Mammary epithelial cell (primary cell): Measurements from ENCODE around the gene AACS.

Experiments used
- CTCF ChIP-seq, 2 donors: IDR thresholded peaks in 1 of 2; conservative IDR thresholded peaks in 1 of 2; 2 replicates each; pipeline ENCODE4 v1.5.1; 2011 to 2012; ENCODE audit warnings: inconsistent platforms in 2 of 2, low read length in 2 of 2, mild to moderate bottlenecking in 2 of 2, control low read depth in 1 of 2, low read depth in 1 of 2; ENCODE audit not compliant: insufficient read depth in 1 of 2; ENCODE audit errors: extremely low read depth in 1 of 2
- EZH2 ChIP-seq: IDR thresholded peaks from 2 replicates; pipeline ENCODE4 v1.6.1; 2012; ENCODE audit warnings: low read length, inconsistent platforms, borderline replicate concordance

DNA sequence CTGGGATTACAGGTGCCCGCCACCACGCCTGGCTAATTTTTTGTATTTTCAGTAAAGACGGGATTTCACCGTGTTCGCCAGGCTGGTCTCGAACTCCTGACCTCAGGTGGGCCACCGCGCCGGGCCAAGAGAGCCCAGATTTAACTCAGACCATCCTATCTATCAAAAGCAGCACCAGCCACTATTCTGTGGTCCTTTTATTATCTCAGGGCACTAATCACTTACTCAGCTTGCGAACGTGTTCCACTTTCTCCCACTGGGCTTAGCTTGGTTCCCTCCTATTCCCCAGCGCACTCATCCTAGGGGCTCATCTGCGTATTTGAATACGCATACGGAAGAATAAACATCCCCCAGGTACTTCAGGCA, 16.2 kb upstream of the AACS start:
- TF ChIP-seq CTCF (conservative IDR thresholded peaks at IDR 0.05 in 1 of 2, IDR thresholded peaks at IDR 0.05 in 1 of 2; ENCODE audit: extremely low read depth in 1 of 2, insufficient read depth in 1 of 2, low read depth in 1 of 2, low read length in 2 of 2) (no peak), EZH2 (no peak)
